Kidney tubule cell (primary cell): ENCODE results near the gene TEF.
"Not testable (repeated sequence)": the region's sequence is repeated elsewhere in the genome, so short reads cannot be mapped to it uniquely, and the experiment has no call there.

Experiments used
- DNase-seq: peaks from one replicate; pipeline ENCODE4 v3.0.0-alpha.2; 2018; ENCODE audit warnings: low spot score

The TEF gene

DNA sequence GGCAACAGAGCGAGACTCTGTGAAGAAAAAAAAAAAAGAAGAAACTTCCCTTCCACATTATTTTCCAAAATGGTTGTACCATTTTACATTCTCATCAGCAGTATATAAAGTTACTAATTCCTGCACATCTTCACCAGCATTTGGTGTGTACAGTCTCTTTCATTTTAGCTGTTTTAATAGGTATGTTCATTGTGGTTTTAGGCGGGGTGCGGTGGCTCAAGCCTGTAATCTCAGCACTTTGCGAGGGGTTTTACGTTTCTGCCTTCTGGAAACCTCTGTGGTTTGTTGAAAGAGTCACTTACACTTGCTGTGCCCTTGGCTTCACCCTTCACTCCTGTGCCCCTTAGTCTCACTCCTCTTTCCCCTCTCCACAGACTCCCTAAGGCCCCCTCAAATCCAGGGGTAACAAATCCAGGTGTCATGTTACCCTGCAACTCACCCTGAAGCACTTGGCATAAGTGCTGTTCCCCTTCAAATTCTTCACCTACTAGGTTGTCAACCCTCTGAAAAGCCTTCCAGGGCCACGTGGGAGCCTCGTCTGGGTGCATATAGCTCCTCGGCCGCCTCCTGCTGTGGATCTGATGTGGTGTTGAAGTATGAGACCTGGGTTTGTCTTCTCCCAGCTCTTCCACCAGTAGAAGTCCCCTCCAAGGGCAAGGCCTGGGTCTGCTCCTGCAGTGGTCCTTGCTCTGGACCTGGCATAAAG is 44.1 kb downstream of the TEF start:
- no peak for DNase-seq

DNA sequence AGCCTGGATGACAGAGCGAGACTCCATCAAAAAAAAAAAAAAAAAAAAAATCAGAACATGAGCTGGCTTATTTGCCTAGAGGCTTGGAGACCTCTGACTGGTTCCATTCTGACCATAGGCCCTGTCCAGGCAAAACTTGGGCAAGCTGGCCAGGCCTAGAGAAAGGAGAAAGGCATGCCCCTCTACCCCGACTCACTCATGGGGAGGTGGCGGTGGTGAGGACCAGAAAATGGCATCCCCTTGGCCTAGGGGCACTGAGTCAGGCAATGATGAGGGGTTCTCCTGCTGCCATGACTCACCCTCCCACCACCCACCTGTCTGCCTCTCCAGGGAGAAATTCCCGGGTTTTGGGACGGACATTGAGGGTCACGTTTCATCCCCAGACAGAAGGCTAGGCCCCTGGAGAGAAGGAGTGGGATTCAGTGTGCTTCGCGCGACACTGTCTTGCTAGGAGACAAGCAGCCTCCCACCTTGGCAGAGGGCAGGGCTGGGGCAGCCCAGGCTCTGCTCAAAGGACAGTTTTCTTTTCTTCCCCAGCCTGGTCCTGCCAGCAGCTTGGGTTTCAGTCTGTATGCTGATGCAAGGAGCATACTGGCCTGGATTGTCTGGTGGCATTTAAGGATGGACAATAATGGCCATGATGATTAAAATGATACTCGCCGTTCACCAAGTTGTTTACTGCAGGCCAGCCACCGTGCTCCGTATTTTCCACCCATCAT is 47.6 kb downstream of the TEF start:
- DNase-seq = no peak

DNA sequence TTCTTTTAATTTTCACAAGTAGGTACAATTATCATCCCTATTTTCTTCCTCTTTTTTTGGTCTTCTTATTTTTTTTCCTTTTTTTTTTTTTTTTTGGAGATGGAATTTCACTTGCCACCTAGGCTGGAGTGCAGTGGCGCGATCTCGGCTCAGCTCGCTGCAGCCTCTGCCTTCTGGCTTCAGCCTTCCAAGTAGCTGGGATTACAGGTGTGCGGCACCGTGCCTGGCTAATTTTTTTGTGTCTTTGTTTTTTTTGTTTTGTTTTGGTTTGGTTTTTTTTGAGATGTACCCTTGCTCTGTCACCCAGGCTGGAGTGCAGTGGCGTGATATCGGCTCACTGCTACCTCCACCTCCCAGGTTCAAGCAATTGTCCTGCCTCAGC is 48.2 kb downstream of the TEF start:
- no peak for DNase-seq

DNA sequence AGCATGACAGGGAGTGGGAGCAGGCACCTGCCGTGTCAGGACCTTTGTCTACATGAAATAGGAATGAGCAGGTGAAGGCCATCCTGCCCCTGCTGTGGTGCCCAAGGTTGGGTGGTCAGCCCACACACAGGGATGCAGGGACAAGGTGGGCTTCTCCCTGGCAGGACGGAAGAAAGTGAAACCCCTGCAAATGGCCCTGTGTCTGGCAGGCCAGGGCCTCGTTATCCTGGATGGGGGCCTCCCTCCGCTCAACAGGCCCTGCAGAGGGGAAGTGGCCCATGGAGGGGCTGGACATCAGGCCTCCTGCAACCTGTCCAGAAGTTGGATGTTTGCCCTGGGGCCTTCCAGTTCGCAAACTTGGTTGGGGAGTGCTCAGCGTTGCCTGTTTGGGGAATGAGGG is 49.9 kb downstream of the TEF start:
- no peak for DNase-seq

DNA sequence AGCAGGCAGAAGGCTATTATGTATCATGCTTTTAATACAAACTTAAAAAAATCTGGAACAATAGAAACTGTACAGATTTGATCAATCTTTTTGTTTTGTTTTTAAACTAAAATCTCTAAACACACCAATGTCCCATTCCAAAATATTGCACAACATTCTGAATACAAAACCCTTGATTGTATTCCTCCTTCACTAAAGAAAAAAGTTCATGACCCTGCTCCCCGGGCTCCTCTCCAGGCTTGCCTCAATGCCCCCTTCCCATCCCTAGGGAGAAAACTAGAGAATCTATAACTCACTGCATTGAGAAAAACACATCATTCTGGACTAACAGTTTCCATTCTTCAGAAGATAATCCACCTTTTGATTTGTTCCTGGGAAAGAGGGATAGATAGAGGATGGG is 51.7 kb downstream of the TEF start:
- DNase-seq = not testable (repeated sequence)

DNA sequence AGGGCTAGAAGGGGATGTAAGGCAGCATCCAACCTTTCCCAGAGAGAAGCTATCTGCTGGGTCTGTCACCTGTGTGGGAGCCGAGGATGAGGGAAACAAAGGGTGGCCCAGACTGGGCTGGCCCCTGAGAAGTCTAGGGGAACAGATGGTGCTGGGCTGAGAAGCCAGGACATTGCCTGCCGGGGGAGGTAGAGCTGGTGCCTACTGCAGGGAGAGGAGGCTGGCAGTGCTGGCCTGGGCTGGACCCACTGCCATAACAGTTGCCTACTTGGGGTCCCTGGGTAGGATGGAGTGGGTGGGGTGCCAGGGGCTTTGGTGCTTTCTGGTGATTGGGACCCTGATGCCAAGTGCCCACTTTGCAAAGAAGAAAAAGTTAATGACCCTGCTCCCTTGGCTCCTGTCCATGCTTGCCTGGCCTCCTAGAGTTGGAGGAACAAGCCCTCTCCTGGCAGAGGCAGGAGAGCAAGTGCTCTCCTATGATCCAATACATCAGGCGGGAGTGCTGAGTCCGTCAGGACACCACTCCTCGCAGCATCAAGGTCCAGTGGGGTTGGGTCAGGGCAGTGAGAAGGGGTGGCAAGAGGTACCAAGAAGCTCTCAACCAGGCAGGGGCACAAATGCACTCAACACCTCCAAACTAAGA is 52.7 kb downstream of the TEF start:
- DNase-seq = not testable (repeated sequence)

DNA sequence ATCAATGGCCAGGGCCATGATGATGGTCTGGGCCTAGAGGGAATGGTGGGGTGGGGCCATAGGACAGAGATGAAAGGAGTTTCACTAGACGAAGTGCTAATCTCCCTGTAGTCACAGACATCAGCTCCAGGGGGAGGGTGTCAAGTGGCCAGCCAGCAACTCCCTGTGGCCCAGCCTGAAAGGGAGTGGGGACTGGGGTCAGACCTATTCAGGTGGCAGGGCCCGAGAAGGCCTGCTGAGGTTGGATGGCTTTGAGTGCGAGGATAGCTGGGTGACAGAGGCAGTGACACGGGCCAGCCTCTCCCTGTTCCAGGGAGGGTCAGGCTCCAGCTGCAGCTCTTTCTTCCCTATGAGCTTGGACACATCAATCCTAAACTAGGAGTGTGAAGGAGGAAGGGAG is 53.8 kb downstream of the TEF start:
- no peak for DNase-seq

DNA sequence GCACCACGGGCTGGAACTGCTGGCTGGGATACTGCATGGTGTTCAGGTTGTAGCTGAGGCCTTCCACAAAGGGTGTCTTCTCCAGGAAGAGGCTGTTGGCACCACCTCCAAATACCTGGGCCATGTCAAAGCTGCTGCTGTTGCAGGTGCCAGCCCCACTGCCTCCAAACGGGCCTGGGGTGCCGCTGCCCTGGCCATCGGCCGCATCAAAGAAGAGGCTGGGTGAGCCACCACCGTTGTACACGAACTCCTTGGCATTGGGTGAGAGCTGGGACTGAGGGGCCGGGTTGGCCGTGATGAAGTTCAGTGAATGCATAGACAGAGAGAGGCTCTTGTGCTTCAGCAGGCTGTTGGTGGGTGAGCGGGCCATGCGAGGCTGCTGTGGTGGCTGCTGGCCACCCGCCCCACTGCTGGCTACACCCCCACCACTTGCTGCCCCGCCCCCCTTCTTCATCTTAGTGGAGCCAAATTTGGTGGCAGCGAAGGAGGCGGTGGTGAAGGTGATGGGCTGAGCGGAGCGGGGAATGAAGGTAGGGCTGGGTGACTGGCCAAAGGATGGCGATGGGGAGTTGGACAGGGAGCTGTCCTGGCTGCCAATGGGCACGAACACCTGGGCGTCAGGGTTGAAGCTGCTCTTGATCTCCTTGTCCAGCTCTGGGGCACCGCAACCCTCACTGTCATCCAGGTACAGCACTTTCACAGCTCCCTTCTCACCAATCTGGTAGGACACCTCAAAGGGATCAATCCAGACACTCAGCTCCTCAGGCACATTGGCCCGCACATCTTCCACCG is 54.8 kb downstream of the TEF start:
- no peak for DNase-seq

DNA sequence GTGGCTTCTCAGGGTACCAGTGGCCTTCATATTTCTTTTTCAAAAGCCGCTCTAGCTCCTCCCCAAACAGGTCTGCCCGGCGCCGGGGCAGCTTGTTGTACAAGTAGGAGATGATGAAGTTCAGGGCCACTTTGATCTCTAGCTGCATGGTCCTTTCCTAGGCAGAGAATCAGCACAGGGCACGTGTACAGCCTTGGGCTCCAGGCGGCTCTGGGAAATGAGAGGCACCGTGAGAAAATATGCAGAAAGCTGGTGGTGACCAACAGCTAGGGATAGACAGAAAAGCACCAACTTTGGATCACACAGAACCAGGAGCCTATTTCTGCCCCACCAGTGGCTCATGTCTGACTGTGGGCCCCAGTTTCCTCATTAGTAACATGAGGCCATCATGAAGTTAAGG is 55.5 kb downstream of the TEF start:
- no peak for DNase-seq

DNA sequence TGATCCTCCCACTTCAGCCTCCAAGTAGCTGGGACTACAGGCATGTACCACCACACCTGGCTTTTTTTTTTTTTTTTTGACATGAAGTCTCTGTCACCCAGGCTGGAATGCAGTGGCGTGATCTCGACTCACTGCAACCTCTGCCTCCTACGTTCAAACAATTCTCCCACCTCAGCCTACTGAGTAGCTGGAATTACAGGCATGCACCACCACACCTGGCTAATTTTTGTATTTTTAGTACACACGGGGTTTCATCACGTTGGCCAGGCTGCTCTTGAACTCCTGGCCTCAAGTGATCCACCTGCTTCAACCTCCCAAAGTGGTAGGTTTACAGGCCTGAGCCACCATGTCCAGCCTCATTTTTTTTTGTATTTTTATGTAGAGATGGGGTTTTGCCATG is 58.8 kb downstream of the TEF start:
- peak; percentile 45 for DNase-seq

DNA sequence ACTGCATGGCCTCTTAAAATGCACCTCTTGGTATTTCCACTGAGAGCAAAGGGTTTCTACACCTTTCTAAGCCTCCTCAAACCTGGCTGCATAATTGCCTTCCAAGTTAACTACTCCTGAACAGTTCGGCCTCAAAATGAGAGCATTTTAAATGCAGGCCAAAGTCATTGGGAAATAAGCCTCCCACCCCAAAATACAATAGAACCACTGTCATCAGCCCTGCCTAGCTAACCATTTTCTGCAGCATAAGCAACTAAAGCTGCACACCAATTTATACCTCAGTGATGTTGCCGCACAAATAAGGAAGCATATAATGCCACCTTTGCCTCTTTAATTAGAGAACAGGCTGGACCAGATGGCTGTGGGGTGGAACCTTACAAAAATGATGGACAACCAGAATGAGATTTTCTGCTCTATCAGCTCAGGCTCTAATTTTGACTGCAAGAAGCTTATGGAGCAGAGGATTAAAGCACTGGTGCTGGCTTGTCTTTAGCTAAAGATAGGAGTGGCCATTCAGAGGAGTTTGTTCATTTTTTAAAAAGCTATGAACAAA is 60.6 kb downstream of the TEF start:
- no peak for DNase-seq

DNA sequence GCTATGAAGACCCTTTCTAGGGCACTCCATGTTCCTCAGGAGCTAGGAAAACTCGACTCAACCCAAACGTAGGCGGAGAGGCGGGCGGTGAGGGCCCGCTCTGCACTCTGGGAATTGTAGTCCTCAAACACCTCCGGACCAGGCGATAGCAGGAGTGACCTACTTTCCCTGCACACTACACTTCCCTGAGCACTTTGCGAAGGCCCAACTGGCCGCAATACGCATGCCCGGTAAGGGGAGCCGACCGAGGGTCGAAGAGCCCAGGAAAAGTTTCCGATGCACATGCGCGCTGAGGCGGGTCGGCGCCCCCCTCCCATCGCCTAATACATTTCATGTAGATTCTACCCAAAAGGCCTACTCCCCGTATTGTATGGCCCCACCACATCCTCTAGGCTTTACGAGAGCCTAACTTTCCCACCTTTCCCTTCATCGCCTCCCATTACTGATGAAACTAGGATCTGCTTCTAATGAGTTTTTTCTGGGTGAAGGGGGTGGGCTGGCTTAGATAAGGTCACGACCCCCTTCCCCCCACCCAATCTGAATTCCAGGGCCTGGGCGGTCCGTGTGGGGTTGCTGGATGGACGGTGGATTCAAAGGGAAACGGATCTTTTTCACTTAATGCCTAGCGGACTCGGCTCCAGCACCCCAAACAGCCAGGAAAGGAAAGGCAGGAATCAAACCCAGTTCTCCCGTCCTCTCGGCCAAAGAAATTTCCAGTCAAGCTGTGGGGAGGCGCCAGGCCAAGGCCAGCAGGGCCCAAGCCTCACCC is 62.8 kb downstream of the TEF start:
- peak; percentile 95 for DNase-seq

DNA sequence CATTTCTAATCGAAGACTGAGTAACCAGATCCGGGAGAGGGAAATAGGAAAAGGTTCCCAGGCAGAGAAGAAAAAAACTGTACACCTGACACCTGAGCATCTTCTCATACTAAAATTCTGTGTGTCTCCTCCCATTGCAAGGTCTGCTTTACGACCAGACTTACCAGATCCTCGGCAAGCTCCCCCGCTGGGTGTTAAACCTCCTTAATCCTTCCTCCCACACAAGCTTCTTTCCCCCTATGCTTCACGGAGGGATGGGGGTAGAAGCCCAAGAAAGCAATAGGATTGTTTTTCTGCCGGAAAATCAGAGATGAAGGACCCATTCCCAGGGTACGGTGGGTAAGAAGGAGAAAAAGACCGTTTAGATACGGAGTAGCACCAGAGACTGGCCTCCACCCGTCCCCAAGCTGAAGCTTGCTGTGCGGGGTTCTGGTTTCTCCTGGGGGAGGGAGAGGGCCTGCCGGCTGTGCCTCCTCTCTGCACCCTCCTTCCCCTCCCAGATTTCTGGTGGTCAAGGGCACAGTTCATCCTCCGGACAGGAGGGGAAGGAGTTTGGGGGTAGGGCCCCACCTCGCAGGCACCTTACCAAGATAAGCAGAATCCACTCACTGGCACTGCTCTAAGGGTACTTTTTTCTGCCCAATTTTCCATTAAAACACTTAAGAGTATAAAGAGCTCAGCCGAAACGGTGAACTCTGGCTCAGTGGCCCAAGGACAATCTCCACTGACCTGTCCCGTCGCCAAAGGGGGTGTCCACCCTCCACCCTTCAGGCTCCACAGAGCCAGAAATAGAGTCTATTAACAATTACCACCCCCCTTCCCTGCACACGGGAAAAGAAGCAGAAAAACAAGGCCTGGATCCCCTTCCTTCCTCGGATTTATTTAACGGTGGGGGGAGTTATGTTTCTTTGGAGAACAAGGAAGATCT is 63.7 kb downstream of the TEF start:
- DNase-seq = peak; percentile 29

DNA sequence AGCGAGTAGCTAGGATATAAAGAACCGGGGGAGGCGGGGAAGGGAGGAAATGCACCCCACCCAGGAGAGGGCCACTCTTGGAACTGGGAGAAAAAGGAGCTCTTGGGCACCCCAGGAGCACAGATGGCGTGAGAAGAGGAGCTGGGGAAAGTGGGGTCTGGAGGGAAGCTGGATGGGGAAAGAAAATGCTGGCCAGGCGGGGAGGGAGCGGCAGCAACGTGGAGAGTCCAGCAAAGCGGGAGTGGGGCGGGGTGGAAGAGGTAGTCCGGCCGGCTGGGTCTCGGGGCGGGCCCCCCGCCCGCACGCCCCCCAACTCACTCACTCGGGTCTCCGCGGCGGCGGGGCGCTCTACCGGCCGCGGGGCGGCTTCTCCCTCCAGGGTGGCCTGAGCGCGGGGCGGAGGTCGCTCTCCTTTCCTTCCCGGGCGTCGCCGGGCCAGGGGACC is 64.3 kb downstream of the TEF start:
- no peak for DNase-seq

DNA sequence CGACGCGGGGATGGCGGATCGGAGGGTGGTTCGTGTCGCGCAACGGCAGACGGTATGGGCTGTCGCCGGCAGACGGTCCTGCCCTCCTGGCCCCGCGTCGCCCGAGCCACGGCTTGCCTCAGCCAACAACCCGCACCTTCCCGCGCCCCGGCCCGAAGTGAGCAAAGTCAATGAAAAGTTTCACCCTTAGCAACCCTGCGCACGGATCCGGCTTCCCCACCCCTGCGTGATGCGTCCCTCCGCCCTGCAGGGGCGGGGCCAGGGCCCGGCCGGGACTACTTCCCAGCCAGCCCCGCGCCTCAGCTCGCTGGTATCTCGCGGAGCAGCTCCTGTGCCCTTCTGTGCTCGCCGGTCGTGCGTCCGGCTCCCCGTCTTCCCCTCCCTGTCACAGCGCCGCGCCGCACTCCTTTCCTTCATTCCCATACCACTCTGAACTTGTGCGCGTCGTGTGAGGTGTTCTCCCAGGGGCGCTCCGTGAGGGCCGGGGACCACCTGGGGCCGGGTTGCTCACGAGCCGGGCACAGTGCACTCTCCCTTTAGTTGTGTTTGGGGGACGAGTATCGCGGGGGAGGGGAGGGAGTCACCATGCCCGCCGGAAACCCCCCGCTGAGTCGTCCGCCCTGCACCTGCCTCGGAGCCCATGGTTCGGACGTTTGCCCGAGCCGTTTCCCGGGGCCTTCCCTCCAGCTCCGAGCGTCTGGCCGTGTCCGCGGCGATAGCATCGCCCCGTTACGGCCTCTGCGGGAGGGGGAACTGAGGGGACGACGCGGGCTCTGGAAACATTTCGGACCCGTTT is 65.1 kb downstream of the TEF start, which contains the start of gene TOB2:
Gene TOB2 (minus strand): TSS at position 163 of the 796 bp plus-strand sequence. CDS start 9,456 bp downstream, outside the sequence.
- peak; percentile 97 for DNase-seq

DNA sequence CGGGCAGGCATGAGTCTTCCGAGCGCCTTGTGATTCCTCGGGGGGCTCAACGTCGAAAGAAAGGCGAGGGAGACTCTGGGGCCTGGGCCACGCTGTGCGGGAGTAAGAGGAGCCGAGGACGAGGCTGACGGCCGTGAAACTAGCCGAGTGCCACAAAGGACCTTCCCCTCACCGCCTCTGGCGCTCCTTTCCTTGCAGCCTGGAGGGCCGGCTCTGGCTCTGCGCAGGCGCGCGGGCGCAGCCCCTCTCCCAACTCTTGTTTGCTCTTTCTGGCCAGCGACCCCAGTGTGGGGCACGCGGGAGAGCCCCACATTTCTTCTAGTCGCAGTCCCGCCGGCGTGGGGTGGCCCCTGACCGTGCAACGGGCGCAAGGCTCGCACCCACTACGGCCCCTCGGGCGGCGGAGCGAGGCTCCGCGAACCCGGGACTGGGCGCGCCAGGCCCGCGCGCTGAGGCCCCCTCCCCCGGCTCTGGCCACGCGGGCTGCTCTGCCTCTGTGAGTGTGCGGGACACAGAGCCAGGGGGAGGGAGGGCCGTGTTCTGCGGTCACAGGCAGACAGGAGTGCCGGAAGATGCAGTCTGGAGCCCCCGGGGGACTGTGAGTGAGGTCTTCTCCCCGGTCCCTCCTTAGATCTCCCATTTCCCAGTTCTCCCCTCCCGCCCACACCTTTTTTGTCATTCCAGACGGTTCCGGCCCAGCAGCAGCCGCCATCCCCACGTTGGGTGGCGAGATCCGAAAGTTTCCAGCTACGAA is 65.9 kb downstream of the TEF start:
- peak; percentile 70 for DNase-seq

DNA sequence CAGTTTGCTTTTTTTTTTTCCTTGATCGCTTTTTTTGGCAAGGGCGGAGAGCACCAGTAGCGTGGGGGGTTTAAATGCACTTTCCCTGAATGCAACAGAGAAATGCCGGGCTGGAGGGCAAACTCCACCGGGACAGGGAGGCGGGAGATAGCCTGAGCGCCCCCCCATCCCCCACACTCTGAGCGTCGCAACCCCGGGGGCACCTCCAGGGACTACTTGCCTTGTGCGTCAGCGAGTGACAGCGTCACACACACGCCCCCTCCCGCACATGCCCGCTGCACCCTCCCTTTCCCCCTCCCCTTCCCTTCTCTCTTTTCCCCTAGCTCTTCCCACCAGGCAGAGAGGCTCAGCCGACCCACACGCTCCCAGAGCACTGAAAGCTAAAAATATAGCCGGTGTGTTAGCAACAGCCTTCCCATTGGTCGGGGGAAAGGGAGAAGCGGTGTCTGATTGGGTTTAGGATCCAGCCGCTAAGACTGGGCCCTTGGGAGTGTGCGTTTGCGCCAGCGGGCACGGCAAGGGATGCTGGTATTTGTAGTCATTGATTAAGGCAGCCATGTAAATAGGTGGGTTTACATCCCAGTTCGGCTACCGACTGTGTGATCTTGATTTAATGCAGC is 66.6 kb downstream of the TEF start:
- DNase-seq = peak; percentile 100
